Left kidney (tissue), 2 donors: ENCODE data around the gene PCBP3. TPM values are rescaled to one million over a fixed set of nuclear protein-coding genes. Genes with fewer than 3 reads are reported as not detected.

Experiments used
- DNase-seq: peaks from one replicate; pipeline ENCODE4 v3.0.0-alpha.2; 2013
- polyA plus RNA-seq: library from polyadenylated mRNA; unstranded; fragments of 120-200 nt; gene quantifications from one replicate; pipeline ENCODE4 v1.2.1, GENCODE V29; 2013; ENCODE audit not compliant: insufficient read length

PCBP3 gene
- polyA plus RNA-seq, 1 donor: 2.0 TPM

- DNase-seq: peak; percentile 20
Measured at GRCh38 chr21:45982092-45982757, 338.7 kb downstream of the PCBP3 start.

- DNase-seq: peak; percentile 26
Measured at GRCh38 chr21:45982758-45983648, 339.5 kb downstream of the PCBP3 start.

- no peak for DNase-seq
Measured at GRCh38 chr21:45983649-45983965, 340.1 kb downstream of the PCBP3 start.

GRCh38 chr21:45983981-45984551 lies 340.5 kb downstream of the PCBP3 start:
- no peak for DNase-seq

GRCh38 chr21:45984584-45985095 lies 341.1 kb downstream of the PCBP3 start:
- no peak for DNase-seq

DNA sequence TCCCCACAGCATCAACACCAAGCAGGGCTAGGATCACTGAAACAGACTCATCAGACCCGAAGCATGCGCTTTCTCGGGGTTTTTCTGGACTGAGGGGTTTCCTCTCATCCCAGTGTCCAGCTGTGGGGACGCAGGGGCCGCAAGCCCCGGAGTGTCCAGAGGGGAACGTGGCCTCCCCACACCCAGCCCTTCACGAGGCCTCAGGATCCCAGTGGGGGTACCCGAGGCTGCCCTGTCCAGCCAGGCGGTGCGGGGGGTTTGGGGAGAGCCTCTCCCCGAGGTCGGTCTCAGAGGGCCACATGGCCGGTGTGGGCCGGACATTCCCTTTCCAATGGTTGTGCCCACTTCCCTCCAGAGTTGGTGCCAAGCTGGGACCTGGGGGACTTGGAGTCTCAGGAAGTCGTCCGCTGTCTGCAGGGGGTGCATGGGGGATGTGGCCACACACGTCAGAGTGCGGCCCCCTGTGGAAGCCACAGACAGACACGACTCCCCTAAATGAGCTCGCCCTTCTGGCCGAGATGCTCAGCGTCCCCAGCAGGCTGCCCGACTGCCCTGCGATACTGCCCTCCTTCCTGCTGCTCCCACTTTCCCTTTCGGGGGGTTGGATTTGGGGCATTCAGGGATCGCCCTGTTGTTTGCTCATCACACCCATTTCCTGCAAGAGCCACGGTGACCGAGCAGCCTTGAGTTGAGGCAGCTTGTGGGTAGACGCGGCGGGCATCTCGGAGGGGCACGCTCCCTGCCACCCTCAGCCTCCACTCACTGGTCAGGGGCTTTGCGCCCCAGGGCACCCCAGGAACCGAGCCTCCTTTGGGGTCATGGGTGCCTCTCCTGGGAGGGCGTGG lies 342.2 kb downstream of the PCBP3 start:
- DNase-seq: no peak

DNA sequence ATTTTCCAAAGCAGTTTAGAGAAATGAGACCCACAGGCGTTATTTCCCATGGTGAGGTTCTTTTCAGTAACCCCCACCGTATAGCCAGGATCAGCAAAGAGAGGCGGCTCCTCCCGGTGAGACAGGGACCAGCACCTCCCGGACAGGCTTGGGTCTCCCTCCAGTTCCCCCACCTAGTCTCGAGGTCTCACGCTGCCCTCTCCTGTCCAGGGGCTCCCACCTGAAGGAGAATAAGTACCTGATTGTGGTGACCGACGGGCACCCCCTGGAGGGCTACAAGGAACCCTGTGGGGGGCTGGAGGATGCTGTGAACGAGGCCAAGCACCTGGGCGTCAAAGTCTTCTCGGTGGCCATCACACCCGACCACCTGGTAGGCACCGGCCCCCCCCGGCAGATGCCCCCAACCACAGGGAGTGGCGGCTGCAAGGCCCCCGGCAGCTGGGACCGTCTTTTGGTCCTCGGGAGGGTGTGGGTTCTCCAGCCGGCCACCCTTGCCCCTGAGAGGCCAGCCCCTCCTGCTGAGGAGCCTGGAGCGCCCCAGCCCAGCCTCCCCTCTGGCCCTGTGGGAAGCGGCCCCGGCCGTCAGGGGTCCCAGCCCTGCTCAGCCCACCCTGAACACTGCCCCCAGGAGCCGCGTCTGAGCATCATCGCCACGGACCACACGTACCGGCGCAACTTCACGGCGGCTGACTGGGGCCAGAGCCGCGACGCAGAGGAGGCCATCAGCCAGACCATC lies 343.0 kb downstream of the PCBP3 start:
- DNase-seq: no peak

DNA sequence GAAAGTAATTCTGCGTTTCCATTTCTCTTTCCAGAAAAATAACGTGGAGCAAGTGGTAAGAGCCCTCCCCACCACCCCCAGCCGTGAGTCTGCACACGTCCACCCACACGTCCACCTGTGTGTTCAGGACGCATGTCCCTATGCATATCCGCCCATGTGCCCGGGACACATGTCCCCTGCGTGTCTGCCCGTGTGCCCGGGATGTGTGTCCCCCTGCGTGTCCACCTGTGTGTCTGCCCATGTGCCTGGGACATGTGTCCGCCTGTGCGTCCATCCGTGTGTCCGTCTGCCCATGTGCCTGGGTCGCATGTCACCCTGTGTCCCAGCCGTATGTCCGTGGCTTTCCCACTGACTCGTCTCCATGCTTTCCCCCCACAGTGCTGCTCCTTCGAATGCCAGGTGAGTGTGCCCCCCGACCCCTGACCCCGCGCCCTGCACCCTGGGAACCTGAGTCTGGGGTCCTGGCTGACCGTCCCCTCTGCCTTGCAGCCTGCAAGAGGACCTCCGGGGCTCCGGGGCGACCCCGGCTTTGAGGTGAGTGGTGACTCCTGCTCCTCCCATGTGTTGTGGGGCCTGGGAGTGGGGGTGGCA lies 343.7 kb downstream of the PCBP3 start:
- DNase-seq: no peak

- no peak for DNase-seq
Measured at GRCh38 chr21:45988366-45989347, 345.1 kb downstream of the PCBP3 start.

GRCh38 chr21:45989355-45990048 lies 346.0 kb downstream of the PCBP3 start:
- no peak for DNase-seq

DNA sequence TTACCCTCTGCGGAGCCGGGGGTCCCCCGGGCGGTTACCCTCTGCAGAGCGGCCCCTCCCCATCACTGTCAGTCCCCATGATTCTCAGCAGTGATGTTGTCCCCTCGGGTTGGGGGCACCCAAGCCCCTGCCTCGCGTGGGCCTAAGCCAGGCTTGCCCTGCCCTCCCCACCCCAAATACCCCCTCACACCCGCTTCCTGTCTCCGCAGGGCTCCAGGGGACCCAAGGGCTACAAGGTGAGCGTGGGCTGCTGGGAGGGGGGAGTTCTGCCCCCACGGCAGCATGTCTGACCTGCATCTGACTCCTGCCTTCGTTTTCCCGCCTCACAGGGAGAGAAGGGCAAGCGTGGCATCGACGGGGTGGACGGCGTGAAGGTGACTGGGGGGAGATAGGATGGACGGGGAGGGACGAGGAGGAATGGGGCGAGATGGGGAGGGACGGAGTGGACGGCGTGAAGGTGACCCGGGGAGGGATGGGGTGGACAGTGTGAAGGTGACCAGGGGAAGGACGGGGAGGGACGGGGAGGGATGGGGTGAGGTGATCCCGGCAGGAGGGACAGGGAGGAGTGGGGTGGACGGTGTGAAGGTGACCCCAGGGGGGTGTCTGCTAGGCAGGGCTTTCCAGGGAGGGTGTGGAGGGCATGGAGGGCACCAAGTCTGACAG lies 346.7 kb downstream of the PCBP3 start:
- DNase-seq: no peak

- no peak for DNase-seq
Measured at GRCh38 chr21:45990741-45991605, 347.4 kb downstream of the PCBP3 start.

DNA sequence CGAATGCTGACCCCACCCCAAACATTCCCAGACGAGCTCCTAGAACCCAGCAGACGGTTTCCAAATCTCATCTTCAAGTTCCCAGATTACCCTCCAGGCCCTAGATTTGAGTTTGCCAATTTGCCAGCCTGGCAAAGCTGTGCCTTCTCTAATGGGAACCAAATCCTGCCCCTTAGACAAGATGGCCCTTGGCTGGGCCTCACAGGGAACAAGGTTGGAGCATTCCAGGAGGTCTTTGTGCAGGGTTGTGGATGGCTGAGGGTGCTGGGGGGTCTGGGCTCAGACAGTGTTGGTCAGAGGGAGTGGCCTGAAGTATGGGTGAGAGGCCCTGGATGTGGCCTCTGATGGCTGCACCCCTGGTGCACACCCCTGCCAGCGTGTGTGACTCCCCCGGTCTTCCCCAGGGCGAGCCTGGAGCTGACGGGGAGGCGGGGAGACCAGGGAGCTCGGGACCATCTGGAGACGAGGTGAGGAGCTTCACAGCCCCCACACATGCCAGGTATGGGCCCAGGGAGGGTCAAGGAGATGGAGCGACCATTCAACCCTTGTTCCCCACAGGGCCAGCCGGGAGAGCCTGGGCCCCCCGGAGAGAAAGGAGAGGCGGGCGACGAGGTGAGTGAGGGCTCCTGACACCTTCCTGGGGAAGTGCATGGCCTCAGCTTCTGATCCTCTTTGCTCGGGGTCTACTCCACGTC lies 348.2 kb downstream of the PCBP3 start:
- DNase-seq: no peak
